Fibroblast of skin of scalp (primary cell): ENCODE measurements around the gene ZBTB46.
"Not testable (repeated sequence)": the region's sequence is repeated elsewhere in the genome, so short reads cannot be mapped to it uniquely, and the experiment has no call there.

ENCODE experiments used
- DNase-seq: peaks from one replicate; pipeline ENCODE4 v3.0.0-alpha.2; 2013

The ZBTB46 gene

DNA sequence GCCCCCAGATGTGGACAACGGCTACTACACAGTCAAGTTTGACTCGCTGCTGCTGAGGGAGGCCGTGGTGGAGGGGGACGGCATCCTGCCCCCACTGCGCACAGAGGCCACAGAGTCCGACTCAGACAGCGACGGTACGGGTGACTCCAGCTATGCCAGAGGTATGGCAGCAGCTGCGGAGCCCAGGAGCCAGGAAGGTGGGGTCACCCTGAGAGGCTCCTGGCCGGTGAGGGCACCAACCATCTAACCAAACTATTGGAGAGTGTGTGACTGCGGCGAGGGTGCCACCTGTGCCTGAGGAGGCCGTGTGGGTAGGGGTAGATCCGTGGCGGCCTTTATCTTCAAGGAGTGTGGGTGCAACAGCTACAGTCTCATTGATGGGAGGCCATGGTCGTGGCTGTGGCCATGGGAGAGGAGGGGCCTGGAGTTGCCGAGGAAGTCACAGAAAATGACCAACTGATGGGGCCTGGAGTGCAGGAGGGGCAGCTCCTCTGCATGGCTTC is 97.4 kb downstream of the ZBTB46 start:
- no peak for DNase-seq

DNA sequence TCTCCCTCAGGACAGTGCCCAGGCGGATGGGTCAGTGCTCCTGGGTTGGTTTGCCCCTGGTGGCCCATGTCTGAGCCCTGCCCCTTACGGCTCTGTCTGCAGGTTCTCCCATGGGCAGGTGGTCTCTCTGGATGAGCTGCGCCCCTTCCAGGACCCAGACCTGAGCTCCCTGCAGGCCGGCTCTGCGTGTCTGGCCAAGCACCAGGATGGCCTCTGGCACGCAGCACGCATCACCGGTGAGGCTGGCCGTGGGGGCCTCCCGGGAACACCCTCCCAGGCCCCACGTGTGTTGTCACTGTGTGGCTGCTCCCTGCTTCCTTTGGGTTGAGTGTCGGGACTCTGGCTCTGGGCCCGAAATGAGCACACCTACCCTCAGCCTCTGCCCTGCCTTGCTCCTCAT is 97.9 kb downstream of the ZBTB46 start:
- no peak for DNase-seq

GRCh38 chr20:63732118-63733095 is 98.7 kb downstream of the ZBTB46 start:
- no peak for DNase-seq

GRCh38 chr20:63731410-63731809 is 99.7 kb downstream of the ZBTB46 start:
- no peak for DNase-seq

GRCh38 chr20:63730189-63730733 is 100.8 kb downstream of the ZBTB46 start:
- DNase-seq, result not testable (repeated sequence)

DNA sequence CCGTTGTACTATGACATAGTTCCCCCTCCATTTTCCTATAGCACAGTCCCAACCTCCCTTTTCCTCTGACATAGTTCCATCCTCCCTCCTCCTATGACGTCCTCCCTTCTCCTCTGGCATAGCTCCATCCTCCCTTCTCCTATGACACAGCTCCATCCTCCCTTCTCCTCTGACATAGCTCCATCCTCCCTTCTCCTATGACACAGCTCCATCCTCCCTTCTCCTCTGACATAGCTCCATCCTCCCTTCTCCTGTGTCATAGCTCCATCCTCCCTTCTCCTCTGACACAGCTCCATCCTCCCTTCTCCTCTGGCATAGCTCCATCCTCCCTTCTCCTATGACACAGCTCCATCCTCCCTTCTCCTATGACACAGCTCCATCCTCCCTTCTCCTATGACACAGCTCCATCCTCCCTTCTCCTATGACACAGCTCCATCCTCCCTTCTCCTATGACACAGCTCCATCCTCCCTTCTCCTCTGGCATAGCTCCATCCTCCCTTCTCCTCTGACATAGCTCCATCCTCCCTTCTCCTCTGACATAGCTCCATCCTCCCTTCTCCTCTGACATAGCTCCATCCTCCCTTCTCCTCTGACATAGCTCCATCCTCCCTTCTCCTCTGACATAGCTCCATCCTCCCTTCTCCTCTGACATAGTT is 108.0 kb downstream of the ZBTB46 start:
- not testable (repeated sequence) for DNase-seq

DNA sequence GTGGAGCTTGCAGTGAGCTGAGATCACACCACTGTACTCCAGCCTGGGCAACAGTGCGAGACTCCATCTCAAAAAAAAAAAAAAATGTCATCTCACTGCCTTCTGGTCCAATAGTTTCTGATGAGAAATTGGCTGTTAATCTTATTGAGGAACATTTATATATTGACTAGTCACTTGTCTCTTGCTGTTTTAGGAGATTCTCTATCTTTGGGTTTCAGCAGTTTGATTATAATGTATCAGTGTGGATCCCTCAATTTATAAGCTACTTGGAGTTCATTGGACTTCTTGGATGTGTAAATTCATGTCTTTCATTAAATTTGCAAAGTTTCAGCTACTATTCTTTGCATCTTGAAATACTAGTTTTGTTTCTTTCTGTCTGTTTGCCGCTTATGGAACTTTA is 112.1 kb downstream of the ZBTB46 start:
- DNase-seq, result no peak

GRCh38 chr20:63714858-63715257 is 116.2 kb downstream of the ZBTB46 start:
- DNase-seq, result no peak

DNA sequence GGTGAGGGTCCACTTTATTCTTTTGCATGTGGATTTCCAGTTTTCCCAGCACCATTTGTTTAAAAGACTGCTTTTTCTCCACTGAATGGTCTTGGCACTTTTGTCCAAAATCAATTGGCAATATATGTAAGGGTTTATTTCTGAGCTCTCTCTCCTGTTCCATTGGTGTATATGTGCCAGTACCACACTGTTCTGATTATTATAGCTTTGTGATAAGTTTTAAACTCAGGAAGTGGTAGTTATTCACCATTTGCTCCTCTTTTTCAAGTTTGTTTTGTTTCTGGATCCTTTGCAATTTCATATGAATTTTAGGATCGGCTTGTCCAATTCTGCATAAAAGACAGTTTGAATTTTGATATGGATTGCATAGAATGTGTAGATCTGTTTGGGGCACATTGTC is 118.9 kb downstream of the ZBTB46 start:
- DNase-seq, result no peak

DNA sequence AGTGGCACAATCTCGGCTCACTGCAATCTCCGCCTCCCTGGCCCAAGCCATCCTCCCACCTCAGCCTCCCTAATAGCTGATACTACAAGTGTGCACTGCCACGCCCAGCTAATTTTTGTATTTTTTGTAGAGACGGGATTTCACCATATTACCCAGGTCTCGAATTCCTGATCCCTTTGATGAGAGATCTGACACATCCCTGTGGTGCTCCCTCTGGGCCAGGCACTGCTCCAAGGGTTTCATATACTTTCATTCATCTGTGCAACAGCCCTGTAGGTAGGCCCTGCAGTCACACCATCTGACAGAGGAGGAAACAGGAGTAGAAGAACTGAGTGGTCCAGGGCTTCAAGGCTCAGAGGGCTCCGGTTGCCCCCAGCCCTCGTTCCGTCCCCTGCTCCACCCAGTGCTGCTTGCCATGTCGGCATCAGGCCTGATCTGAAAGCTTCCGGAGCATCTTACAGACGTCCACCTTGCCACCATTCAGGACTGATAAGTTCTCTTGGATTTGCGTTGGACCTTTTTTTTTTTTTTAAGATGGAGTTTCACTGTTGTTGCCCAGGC is 119.9 kb downstream of the ZBTB46 start:
- no peak for DNase-seq

GRCh38 chr20:63709149-63709527 is 121.9 kb downstream of the ZBTB46 start:
- no peak for DNase-seq

DNA sequence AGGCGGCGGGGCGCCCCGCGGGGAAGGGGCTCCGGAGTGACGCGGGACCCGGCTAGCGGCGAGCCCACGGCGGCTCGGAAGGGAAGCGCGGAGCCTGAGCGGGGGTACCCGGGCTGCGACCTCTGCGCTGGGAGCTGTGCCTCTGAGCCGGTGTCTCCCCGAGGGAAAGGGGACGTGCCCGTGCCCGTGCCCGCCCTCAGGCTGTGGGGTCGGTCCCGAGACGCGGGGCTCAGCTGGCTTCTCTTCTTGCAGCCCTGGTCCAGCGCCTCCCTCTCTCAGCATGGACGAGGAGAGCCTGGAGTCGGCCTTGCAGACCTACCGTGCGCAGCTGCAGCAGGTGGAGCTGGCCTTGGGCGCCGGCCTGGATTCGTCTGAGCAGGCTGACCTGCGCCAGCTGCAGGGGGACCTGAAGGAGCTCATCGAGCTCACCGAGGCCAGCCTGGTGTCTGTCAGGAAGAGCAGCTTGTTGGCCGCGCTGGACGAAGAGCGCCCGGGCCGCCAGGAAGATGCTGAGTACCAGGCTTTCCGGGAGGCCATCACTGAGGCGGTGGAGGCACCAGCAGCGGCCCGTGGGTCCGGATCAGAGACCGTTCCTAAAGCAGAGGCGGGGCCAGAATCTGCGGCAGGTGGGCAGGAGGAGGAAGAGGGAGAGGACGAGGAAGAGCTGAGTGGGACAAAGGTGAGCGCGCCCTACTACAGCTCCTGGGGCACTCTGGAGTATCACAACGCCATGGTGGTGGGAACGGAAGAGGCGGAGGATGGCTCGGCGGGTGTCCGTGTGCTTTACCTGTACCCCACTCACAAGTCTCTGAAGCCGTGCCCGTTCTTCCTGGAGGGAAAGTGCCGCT is 122.5 kb downstream of the ZBTB46 start:
- DNase-seq, result no peak

DNA sequence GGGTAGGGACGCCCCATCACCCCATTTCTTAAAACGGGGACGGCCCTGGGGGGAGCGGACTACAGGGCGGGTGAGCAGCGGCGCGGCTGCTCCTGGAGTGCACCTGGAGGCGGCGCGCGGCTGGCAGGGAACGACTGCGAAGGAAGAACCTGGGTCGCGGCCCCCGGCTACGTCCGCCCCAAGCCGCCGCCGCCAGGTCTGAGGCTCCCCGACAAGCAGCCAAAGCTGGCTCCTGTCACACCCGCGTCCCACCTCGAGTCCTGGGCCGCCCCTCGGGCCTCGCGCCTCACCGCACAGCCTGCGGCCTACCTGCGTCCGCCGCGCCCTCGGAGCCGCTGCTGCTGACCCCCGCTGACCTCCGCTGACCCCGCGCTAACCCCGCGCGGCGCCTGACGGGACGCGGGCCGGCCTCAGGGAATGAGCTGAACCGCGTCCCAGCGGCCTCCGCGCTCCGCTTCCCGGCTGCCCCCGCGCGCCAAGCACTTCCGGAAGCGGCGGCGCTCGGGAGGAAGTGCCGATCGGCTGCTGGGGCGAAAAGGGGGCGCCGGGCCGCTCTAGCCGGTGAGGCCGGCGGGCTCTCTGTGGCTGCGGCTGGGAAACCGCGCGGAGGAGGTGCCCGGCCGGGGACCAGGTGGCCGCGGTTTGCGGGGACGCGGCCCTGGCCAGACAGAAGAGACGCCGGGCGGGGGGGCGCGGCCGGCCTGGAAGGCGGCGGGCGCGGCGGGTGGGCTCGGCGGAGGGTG is 123.3 kb downstream of the ZBTB46 start, which contains the start of the genes ARFRP1 and ZGPAT:
Gene ARFRP1 (minus strand): TSS at position 419 of the 743 bp plus-strand sequence. CDS start 885 bp downstream, outside the sequence.
Gene ZGPAT (plus strand): TSS at position 482 of the 743 bp plus-strand sequence. CDS start 542 bp downstream, outside the sequence.
- DNase-seq, result peak; percentile 84

DNA sequence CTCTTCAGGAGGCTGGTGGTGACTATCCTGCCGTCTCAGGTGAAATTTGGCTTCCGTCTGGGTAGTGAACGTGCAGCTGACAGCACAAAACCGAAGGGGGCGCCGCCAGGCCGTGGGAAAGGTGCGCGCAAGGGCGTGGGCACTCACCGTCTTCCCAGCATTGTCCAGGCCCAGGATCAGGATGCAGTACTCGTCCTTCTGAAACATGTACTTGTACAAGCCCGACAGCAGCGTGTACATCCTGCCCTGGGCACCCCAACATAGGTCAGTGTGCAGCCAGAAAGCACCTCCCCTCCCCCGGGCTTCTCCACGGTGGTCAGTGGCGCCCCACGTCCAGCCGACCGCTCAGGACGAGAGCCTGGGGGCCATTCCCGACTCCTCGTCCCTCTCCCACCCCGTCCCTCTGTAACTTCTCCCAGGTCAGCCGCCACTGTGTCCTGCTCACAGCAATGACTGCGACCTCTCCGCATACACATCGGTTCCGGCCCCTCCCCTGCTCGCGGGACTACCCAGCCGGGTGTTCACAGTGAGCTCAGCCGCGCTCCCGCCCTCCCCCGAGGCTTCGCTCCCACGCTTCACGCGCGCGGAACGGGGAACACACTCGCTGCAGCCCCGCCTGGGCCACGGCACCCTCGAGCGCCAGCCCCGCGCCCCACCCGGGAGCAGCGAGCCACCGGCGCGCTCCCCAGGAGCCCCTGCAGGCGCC is 124.1 kb downstream of the ZBTB46 start:
- no peak for DNase-seq

GRCh38 chr20:63706027-63706695 is 124.9 kb downstream of the ZBTB46 start:
- no peak for DNase-seq

DNA sequence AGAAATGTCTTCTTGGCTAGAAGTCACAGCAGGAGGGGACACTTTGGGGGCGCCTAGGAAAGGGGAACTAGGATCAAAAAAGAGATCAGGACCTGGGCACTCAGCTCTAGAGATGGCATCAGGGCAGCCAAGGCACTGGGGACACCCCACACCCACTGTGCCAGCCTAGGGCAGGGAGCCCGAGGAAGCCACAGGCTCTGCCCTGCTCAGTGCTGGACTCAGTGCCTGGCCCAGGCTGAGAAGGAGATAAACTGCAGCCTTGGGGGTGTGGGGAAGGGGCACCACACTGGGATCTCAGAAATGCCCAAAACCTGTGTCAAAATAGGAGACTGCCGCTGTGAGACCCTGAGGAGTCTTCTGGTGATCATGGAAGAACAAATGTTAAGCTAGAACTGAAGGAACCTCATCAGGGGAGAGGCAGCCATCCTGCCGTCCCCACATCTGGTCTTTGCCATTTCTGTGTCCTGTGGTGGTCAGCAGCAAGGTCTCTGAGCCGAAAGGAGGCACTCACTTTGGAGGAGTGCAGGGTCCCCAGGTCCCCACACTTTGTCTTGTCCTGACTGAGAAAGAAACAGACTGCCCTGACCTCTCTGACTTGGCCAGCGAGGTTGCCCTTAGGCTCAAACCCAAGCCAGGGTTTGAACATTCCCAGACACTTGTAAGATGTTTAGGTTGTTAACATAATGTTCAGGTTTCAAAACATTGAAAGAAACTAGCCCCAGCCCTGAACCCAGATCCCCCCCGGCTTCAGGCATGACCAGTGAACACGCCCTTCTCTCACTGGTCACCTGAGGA is 125.6 kb downstream of the ZBTB46 start:
- no peak for DNase-seq

DNA sequence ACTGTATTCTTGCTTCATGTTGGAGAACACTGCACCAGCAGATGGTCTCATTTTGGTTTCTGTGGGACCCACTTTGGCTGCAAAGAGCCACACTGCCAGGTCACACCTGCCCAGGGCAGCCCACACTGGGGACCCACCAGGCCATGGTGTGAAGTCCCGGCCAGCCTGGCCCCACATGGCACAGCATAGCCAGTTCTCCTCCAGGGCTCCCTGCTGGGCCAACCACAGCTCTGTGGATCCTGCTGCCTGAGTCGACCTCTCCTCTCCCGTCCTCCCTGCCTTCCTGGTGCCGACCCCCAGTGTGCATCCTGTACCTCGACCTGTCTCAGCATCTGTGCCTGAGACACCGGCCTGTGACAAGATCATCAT is 126.3 kb downstream of the ZBTB46 start:
- DNase-seq, result no peak

GRCh38 chr20:63703976-63704748 is 126.9 kb downstream of the ZBTB46 start:
- no peak for DNase-seq
